IMR-90 (cell line): ENCODE results near the gene ECPAS. TPM values are rescaled to one million over a fixed set of nuclear protein-coding genes. Genes with fewer than 3 reads are reported as not detected.

Experiments used
- ATAC-seq: fragments of 200-7000 bp; cut with Tn5 transposase; 2 replicates; pipeline ENCODE4 v1.9.1; 2020; ENCODE audit warnings: low read depth, mild to moderate bottlenecking, moderate library complexity
- BruUV-seq: library from RNA; stranded (reverse); fragments of 400-500 nt; replicated peaks from 2 replicates; lab custom pipeline; 2021; lab: Mats Ljungman, UMichigan
- CTCF ChIA-PET: fragments of 300-600 bp; formaldehyde crosslinking; extraction: SDS; loops from one replicate; lab custom pipeline; 2021; ENCODE audit warnings: antibody characterized with exemption; lab: Yijun Ruan, JAX
- POLR2A ChIA-PET: fragments of 300-600 bp; sonication (Branson Sonifier 250); formaldehyde crosslinking; loops from one replicate; lab custom pipeline; 2022; ENCODE audit warnings: antibody characterized with exemption; ENCODE audit not compliant: unreplicated experiment; lab: Charles Lee
- DNase-seq: peaks from one replicate; pipeline ENCODE4 v3.0.0; 2013
- H2AFZ ChIP-seq: replicated peaks from 2 replicates; pipeline ENCODE3; 2013; ENCODE audit warnings: low read length, mild to moderate bottlenecking; ENCODE audit not compliant: poor library complexity
- H2AK5ac ChIP-seq: 2 replicates; pipeline ENCODE4 v1.6.1; 2013; ENCODE audit warnings: low read depth, low read length, inconsistent platforms
- H2AK9ac ChIP-seq: replicated peaks from 2 replicates; pipeline ENCODE3; 2013; ENCODE audit warnings: mild to moderate bottlenecking, low read depth, low read length, moderate library complexity; ENCODE audit not compliant: poor library complexity
- H2BK120ac ChIP-seq: 2 replicates; pipeline ENCODE4 v1.6.1; 2013; ENCODE audit warnings: low read depth, low read length, inconsistent platforms
- H2BK15ac ChIP-seq: 3 replicates; pipeline ENCODE4 v1.6.1; 2013; ENCODE audit warnings: low read depth, low read length, inconsistent platforms
- H2BK20ac ChIP-seq: 2 replicates; pipeline ENCODE4 v1.6.1; 2013; ENCODE audit warnings: low read depth, mild to moderate bottlenecking, inconsistent platforms, low read length, moderate library complexity
- H2BK5ac ChIP-seq: 2 replicates; pipeline ENCODE4 v1.6.1; 2013; ENCODE audit warnings: mild to moderate bottlenecking, low read depth, low read length, inconsistent platforms; ENCODE audit not compliant: poor library complexity, severe bottlenecking
- H3K14ac ChIP-seq: replicated peaks from 2 replicates; pipeline ENCODE4 v1.6.1; 2013; ENCODE audit warnings: low read depth, low read length, inconsistent platforms
- H3K18ac ChIP-seq: 2 replicates; pipeline ENCODE4 v1.6.1; 2013; ENCODE audit warnings: low read depth, low read length, control low read depth
- H3K23ac ChIP-seq: 2 replicates; pipeline ENCODE4 v1.6.1; 2013; ENCODE audit warnings: low read depth, low read length, inconsistent platforms
- H3K27ac ChIP-seq: 2 replicates; pipeline ENCODE4 v1.5.1; 2013; ENCODE audit warnings: mild to moderate bottlenecking, control low read depth, low read length; ENCODE audit not compliant: insufficient read depth
- H3K27me3 ChIP-seq: 2 replicates; pipeline ENCODE4 v1.6.1; 2013; ENCODE audit warnings: low read length; ENCODE audit not compliant: control insufficient read depth, insufficient read depth
- H3K36me3 ChIP-seq: 2 replicates; pipeline ENCODE4 v1.6.1; 2013; ENCODE audit warnings: low read length, mixed read lengths; ENCODE audit not compliant: control insufficient read depth, insufficient read depth
- H3K4ac ChIP-seq: 2 replicates; pipeline ENCODE4 v1.6.1; 2013; ENCODE audit warnings: low read depth, low read length, inconsistent platforms
- H3K4me1 ChIP-seq: 2 replicates; pipeline ENCODE4 v1.6.1; 2013; ENCODE audit warnings: low read length, mixed read lengths; ENCODE audit not compliant: control insufficient read depth, insufficient read depth
- H3K4me2 ChIP-seq: 2 replicates; pipeline ENCODE4 v1.6.1; 2013; ENCODE audit warnings: low read depth, mild to moderate bottlenecking, control low read depth, low read length, moderate library complexity
- H3K4me3 ChIP-seq: 2 replicates; pipeline ENCODE4 v1.5.1; 2013; ENCODE audit warnings: low read depth, mild to moderate bottlenecking, control low read depth, low read length, moderate library complexity; ENCODE audit not compliant: insufficient read depth
- H3K56ac ChIP-seq: 2 replicates; pipeline ENCODE4 v1.6.1; 2013; ENCODE audit warnings: low read length, inconsistent platforms; ENCODE audit not compliant: insufficient read depth; ENCODE audit errors: extremely low read depth
- H3K79me1 ChIP-seq, 2 experiments: 2 replicates each; pipeline ENCODE4 v1.6.1; 2013; ENCODE audit warnings: low read length in 2 of 2, inconsistent platforms in 1 of 2, low read depth in 1 of 2
- H3K9ac ChIP-seq: 2 replicates; pipeline ENCODE4 v1.6.1; 2013; ENCODE audit warnings: low read depth, low read length, control low read depth
- H3K9me1 ChIP-seq: 2 replicates; pipeline ENCODE4 v1.6.1; 2013; ENCODE audit warnings: low read length, inconsistent platforms; ENCODE audit not compliant: insufficient read depth
- H3K9me3 ChIP-seq: 2 replicates; pipeline ENCODE4 v1.6.1; 2013; ENCODE audit warnings: low read length; ENCODE audit not compliant: control insufficient read depth, insufficient read depth
- H4K20me1 ChIP-seq: 2 replicates; pipeline ENCODE4 v1.6.1; 2013; ENCODE audit warnings: low read length, inconsistent platforms; ENCODE audit not compliant: insufficient read depth
- H4K5ac ChIP-seq: 2 replicates; pipeline ENCODE4 v1.6.1; 2013; ENCODE audit warnings: mild to moderate bottlenecking, low read depth, low read length, control low read depth
- H4K8ac ChIP-seq, 2 experiments: 2 replicates each; pipeline ENCODE4 v1.6.1; 2013; ENCODE audit warnings: low read depth in 2 of 2, low read length in 2 of 2, control low read depth in 1 of 2, inconsistent platforms in 1 of 2
- H4K91ac ChIP-seq: 2 replicates; pipeline ENCODE4 v1.6.1; 2013; ENCODE audit warnings: low read depth, low read length, inconsistent platforms; ENCODE audit not compliant: insufficient read depth
- BHLHE40 ChIP-seq: fragments of 150-350 bp; IDR thresholded peaks from 2 replicates; pipeline ENCODE4 v1.6.1; 2016; ENCODE audit warnings: mild to moderate bottlenecking, low read depth, low read length
- CEBPB ChIP-seq: IDR thresholded peaks from 2 replicates; pipeline ENCODE4 v1.6.1; 2012; ENCODE audit warnings: low read depth, low read length, improper control_type of control experiment
- CHD1 ChIP-seq: IDR thresholded peaks from 2 replicates; pipeline ENCODE4 v1.6.1; 2012; ENCODE audit warnings: low read depth, low read length, improper control_type of control experiment
- FOS ChIP-seq: fragments of 150-350 bp; IDR thresholded peaks from 2 replicates; pipeline ENCODE4 v1.6.1; 2016; ENCODE audit warnings: low read depth, low read length
- MAFK ChIP-seq: IDR thresholded peaks from 2 replicates; pipeline ENCODE4 v1.6.1; 2012; ENCODE audit warnings: low read depth, low read length, improper control_type of control experiment
- MAZ ChIP-seq: IDR thresholded peaks from 2 replicates; pipeline ENCODE4 v1.6.1; 2012; ENCODE audit warnings: low read depth, mild to moderate bottlenecking, low read length, improper control_type of control experiment, moderate library complexity, borderline replicate concordance
- MXI1 ChIP-seq: IDR thresholded peaks from 2 replicates; pipeline ENCODE4 v1.6.1; 2012; ENCODE audit warnings: low read depth, mild to moderate bottlenecking, low read length, moderate library complexity, borderline replicate concordance
- NFE2L2 ChIP-seq: fragments of 150-350 bp; IDR thresholded peaks from 2 replicates; pipeline ENCODE4 v1.6.1; 2016; ENCODE audit warnings: low read depth, mild to moderate bottlenecking, low read length
- POLR2A ChIP-seq: IDR thresholded peaks from 2 replicates; pipeline ENCODE4 v1.6.1; 2012; ENCODE audit warnings: mild to moderate bottlenecking, low read depth, low read length
- RAD21 ChIP-seq: IDR thresholded peaks from 2 replicates; pipeline ENCODE4 v1.6.1; 2012; ENCODE audit warnings: low read length, improper control_type of control experiment
- RCOR1 ChIP-seq: IDR thresholded peaks from 2 replicates; pipeline ENCODE4 v1.6.1; 2012; ENCODE audit warnings: mild to moderate bottlenecking, low read length, improper control_type of control experiment; ENCODE audit not compliant: insufficient replicate concordance
- RFX5 ChIP-seq: IDR thresholded peaks from 2 replicates; pipeline ENCODE4 v1.8.0; 2012; ENCODE audit warnings: low read depth, mild to moderate bottlenecking, low read length, moderate library complexity
- SMC3 ChIP-seq: fragments of 150-350 bp; IDR thresholded peaks from 2 replicates; pipeline ENCODE4 v1.6.1; 2016; ENCODE audit warnings: low read depth, mild to moderate bottlenecking, antibody characterized with exemption, low read length, moderate library complexity
- USF2 ChIP-seq: fragments of 150-350 bp; IDR thresholded peaks from 2 replicates; pipeline ENCODE4 v1.6.1; 2017; ENCODE audit warnings: mild to moderate bottlenecking, antibody characterized with exemption, low read length, low read depth
- WGBS, 2 experiments: methylation state at CpG; one replicate each; pipeline versions ENCODE4 v1.1.5 to v1.1.7; 2013; ENCODE audit warnings: missing lambda C conversion rate in 2 of 2; ENCODE audit not compliant: insufficient read length in 1 of 2; ENCODE audit errors: extremely low coverage in 2 of 2; 5-methylcytosine and 5-hydroxymethylcytosine counted together
- dilution Hi-C: fragments of 300-500 bp; cut with HindIII; formaldehyde crosslinking; loops from one replicate; pipeline ENCODE4 v1.14.3; 2018; ENCODE audit warnings: low sequenced_read_pairs; ENCODE audit not compliant: unreplicated experiment
- in situ Hi-C: fragments of 300-500 bp; cut with MboI; formaldehyde crosslinking; loops from 3 replicates; pipeline ENCODE4 v1.14.3; 2019; ENCODE audit warnings: low sequenced_read_pairs, inconsistent platforms, mixed read lengths
- intact Hi-C: fragments of 100-400 bp; cut with micrococcal nuclease; formaldehyde crosslinking; loops from 2 replicates; pipeline ENCODE4 v1.10.0; 2022
- polyA plus RNA-seq, 3 experiments: library from polyadenylated mRNA; depleted of rRNA; stranded (reverse); fragments of >200 nt; gene quantifications; 2 replicates each; pipeline ENCODE4 v1.2.3, GENCODE V29; 2012; ENCODE audit warnings: low replicate concordance in 1 of 3
- total RNA-seq: library from RNA; depleted of rRNA; stranded (reverse); fragments of >200 nt; gene quantifications from 2 replicates; pipeline ENCODE4 v1.2.3, GENCODE V29; 2012
- TF ChIP-seq, protein P1 (sequence below): conservative IDR thresholded peaks from 2 replicates; pipeline ENCODE4 v1.5.1; 2012; ENCODE audit warnings: mild to moderate bottlenecking, low read depth, low read length, improper control_type of control experiment
- TF ChIP-seq, protein P2 (sequence below): fragments of 150-350 bp; IDR thresholded peaks from 2 replicates; pipeline ENCODE4 v1.6.1; 2016; ENCODE audit warnings: low read depth, mild to moderate bottlenecking, low read length, moderate library complexity, borderline replicate concordance

ECPAS gene
- total and polyA plus RNA-seq, 2 of the 4 experiments (the other 2 are of a cell fraction): 20.1 to 54.8 TPM

- Histone ChIP-seq H3K27ac (no peak overlapping the region), H3K36me3 (peaks cover 3% of the 10 kb centered on the region), H4K5ac (no peak overlapping the region), H3K4ac (no peak overlapping the region), H3K4me2 (no peak overlapping the region), H4K20me1 (peaks cover 45% of the 10 kb centered on the region), H3K23ac (no peak overlapping the region), H3K4me1 (0 out of 2 replicates have a peak, but pooled peaks cover under 1% of the 10 kb centered on the region), H3K9me1 (peaks cover 11% of the 10 kb centered on the region), H3K18ac (no peak overlapping the region), H2AK9ac (no peak overlapping the region), H3K56ac (no peak overlapping the region), H4K91ac (no peak overlapping the region), H3K27me3 (no peaks in the 10 kb centered on the region), H3K9me3 (no peaks in the 10 kb centered on the region), H2BK20ac (no peak overlapping the region), H2AFZ (no peak overlapping the region), H3K79me1 (peaks cover 11 to 74% of the 10 kb centered on the region in 2 experiments), H3K9ac (no peak overlapping the region), H3K4me3 (no peak overlapping the region), H4K8ac (no peak overlapping the region), H2AK5ac (no peak overlapping the region), H2BK15ac (no peak overlapping the region), H2BK120ac (no peak overlapping the region), H2BK5ac (no peak overlapping the region), H3K14ac (no peak overlapping the region)
- BruUV-seq: no TSS peak
- WGBS, 2 experiments: no CpG with 5 or more reads among the region's 1 CpG
- ChIA-PET CTCF (interaction anchor here (0.5 to 0.6 kb wide), 2 partner anchors 170 to 404 kb away, joined by 3 to 5 read pairs; no protein-coding TSS in a partner anchor), POLR2A (no interaction called here)
- DNase-seq: no peak
- in situ Hi-C loops (no loop called here), dilution Hi-C loops (no loop called here), intact Hi-C loops (loop anchor here (10.0 kb wide), 1 partner anchor 173 kb away; no protein-coding TSS in a partner anchor)
- TF ChIP-seq MAFK: no peak
- TF ChIP-seq, protein P1, sequence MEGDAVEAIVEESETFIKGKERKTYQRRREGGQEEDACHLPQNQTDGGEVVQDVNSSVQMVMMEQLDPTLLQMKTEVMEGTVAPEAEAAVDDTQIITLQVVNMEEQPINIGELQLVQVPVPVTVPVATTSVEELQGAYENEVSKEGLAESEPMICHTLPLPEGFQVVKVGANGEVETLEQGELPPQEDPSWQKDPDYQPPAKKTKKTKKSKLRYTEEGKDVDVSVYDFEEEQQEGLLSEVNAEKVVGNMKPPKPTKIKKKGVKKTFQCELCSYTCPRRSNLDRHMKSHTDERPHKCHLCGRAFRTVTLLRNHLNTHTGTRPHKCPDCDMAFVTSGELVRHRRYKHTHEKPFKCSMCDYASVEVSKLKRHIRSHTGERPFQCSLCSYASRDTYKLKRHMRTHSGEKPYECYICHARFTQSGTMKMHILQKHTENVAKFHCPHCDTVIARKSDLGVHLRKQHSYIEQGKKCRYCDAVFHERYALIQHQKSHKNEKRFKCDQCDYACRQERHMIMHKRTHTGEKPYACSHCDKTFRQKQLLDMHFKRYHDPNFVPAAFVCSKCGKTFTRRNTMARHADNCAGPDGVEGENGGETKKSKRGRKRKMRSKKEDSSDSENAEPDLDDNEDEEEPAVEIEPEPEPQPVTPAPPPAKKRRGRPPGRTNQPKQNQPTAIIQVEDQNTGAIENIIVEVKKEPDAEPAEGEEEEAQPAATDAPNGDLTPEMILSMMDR: no peak
- TF ChIP-seq CEBPB: no peak
- TF ChIP-seq POLR2A: no peak
- TF ChIP-seq USF2: no peak
- no peak for TF ChIP-seq NFE2L2
- no peak for TF ChIP-seq CHD1
- no peak for TF ChIP-seq RAD21
- TF ChIP-seq SMC3: no peak
- TF ChIP-seq, protein P2, sequence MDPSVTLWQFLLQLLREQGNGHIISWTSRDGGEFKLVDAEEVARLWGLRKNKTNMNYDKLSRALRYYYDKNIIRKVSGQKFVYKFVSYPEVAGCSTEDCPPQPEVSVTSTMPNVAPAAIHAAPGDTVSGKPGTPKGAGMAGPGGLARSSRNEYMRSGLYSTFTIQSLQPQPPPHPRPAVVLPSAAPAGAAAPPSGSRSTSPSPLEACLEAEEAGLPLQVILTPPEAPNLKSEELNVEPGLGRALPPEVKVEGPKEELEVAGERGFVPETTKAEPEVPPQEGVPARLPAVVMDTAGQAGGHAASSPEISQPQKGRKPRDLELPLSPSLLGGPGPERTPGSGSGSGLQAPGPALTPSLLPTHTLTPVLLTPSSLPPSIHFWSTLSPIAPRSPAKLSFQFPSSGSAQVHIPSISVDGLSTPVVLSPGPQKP: no peak
- no peak for TF ChIP-seq BHLHE40
- TF ChIP-seq MXI1: no peak
- TF ChIP-seq MAZ: no peak
- no peak for TF ChIP-seq RCOR1
- TF ChIP-seq RFX5: no peak
- TF ChIP-seq FOS: no peak
- no peak for ATAC-seq
Observed at GRCh38 chr9:111451570-111451969, 32.6 kb downstream of the ECPAS start.
